HEK293T (cell line): ENCODE results near the gene ADGRG1.

Experiments
- ARNT ChIP-seq: fragments of 450-650 bp; IDR thresholded peaks from 2 replicates; pipeline ENCODE4 v1.6.1; 2017; ENCODE audit warnings: mild to moderate bottlenecking
- FOXK2 ChIP-seq: fragments of 450-650 bp; IDR thresholded peaks from 2 replicates; pipeline ENCODE4 v1.6.1; 2016; ENCODE audit warnings: mild to moderate bottlenecking
- FOXM1 ChIP-seq: fragments of 450-650 bp; IDR thresholded peaks from 2 replicates; pipeline ENCODE4 v1.6.1; 2017; ENCODE audit warnings: mild to moderate bottlenecking, borderline replicate concordance
- PKNOX1 ChIP-seq: fragments of 450-650 bp; IDR thresholded peaks from 2 replicates; pipeline ENCODE4 v1.6.1; 2016
- SP1 ChIP-seq: fragments of 450-650 bp; IDR thresholded peaks from 2 replicates; pipeline ENCODE4 v1.6.1; 2017
- SUZ12 ChIP-seq: fragments of 450-650 bp; IDR thresholded peaks from 2 replicates; pipeline ENCODE4 v1.6.1; 2016; ENCODE audit warnings: mild to moderate bottlenecking

DNA sequence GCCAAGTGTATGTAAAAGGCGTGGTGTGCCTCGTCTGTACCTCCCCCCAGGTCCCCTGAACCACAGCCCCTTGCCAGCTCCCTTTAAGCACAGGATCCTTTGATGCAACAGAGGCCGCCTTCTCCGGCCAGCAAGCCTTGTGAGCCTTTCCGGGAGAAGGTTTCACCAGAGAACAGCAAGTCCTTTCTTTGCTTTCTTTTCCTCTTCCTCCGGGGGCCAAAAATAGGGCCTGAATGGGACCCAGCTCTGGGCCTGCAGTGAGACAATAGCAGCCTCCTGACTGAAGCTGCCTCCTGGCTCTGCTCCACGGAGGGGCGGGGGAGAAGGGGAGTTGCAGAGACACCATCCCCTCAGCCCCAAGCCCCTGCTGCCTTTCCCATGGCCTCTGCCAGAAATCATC, 9.0 kb downstream of the ADGRG1 start:
- TF ChIP-seq FOXM1 (no peak), SP1 (no peak), FOXK2 (no peak), ARNT (no peak), SUZ12 (no peak), PKNOX1 (no peak)
